HG03108 (cell line): ENCODE data around the gene SNAP47.
"Not testable (repeated sequence)": the region's sequence is repeated elsewhere in the genome, so short reads cannot be mapped to it uniquely, and the experiment has no call there.

Experiments
- ATAC-seq: cut with Tn5 transposase; IDR thresholded peaks from one replicate; pipeline ENCODE4 v1.9.1; 2021; ENCODE audit warnings: moderate library complexity; ENCODE audit not compliant: unreplicated experiment

SNAP47 gene

GRCh38 chr1:227734856-227735538 is at the start of gene SNAP47, which contains the start of gene JMJD4:
Gene SNAP47, plus strand, starts transcription at chr1:227735435. Its CDS starts 12,302 bp downstream, at chr1:227747737.
Gene JMJD4, minus strand, starts transcription at chr1:227735302. Its CDS starts 29 bp downstream, at chr1:227735273.
- ATAC-seq, result peak; percentile 92

- no peak for ATAC-seq
These were observed 49.4 kb upstream of the SNAP47 start for GRCh38 chr1:227685807-227686206.

GRCh38 chr1:227697321-227697864 is 37.8 kb upstream of the SNAP47 start:
- ATAC-seq, result no peak

GRCh38 chr1:227701631-227702030 is 33.6 kb upstream of the SNAP47 start:
- not testable (repeated sequence) for ATAC-seq

- no peak for ATAC-seq
These were observed 27.4 kb upstream of the SNAP47 start for GRCh38 chr1:227707846-227708245.

- ATAC-seq, result no peak
These were observed 25.8 kb upstream of the SNAP47 start for GRCh38 chr1:227709451-227709850.

- ATAC-seq, result not testable (repeated sequence)
These were observed 24.8 kb upstream of the SNAP47 start for GRCh38 chr1:227710474-227710873.

- ATAC-seq, result no peak
These were observed 22.6 kb upstream of the SNAP47 start for GRCh38 chr1:227712648-227713047.

GRCh38 chr1:227718932-227719331 is 16.3 kb upstream of the SNAP47 start:
- no peak for ATAC-seq

GRCh38 chr1:227723474-227723873 is 11.8 kb upstream of the SNAP47 start:
- no peak for ATAC-seq

GRCh38 chr1:227725046-227725445 is 10.2 kb upstream of the SNAP47 start:
- no peak for ATAC-seq

GRCh38 chr1:227726318-227726717 is 8.9 kb upstream of the SNAP47 start:
- ATAC-seq, result no peak

GRCh38 chr1:227726924-227727599 is 8.2 kb upstream of the SNAP47 start:
- ATAC-seq, result no peak

- peak; percentile 38 for ATAC-seq
These were observed 7.0 kb upstream of the SNAP47 start for GRCh38 chr1:227728059-227728891.

- ATAC-seq, result no peak
These were observed 6.4 kb upstream of the SNAP47 start for GRCh38 chr1:227728892-227729143.

- no peak for ATAC-seq
These were observed 5.9 kb upstream of the SNAP47 start for GRCh38 chr1:227729144-227729880.

- ATAC-seq, result no peak
These were observed 5.2 kb upstream of the SNAP47 start for GRCh38 chr1:227729881-227730629.

- ATAC-seq, result no peak
These were observed 4.5 kb upstream of the SNAP47 start for GRCh38 chr1:227730630-227731151.

GRCh38 chr1:227731241-227731677 is 4.0 kb upstream of the SNAP47 start:
- no peak for ATAC-seq
